Measurements from ENCODE around the gene PHIP.
"Not testable (repeated sequence)": the region's sequence is repeated elsewhere in the genome, so short reads cannot be mapped to it uniquely, and the experiment has no call there.

The PHIP gene

GRCh38 chr6:78942446-78942845, 135.6 kb downstream of the PHIP start:
- DNase-seq (ENCODE audit: low read depth in 2 of 3, low spot score in 1 of 3): no peak

GRCh38 chr6:78936515-78936914, 141.5 kb downstream of the PHIP start:
- no peak for DNase-seq (ENCODE audit: low read depth in 2 of 3, low spot score in 1 of 3)

- DNase-seq (ENCODE audit: low read depth in 2 of 3, low spot score in 1 of 3): no peak
These were observed 142.5 kb downstream of the PHIP start for GRCh38 chr6:78935553-78935952.

- DNase-seq (ENCODE audit: low read depth in 2 of 3, low spot score in 1 of 3): no peak
These were observed 152.7 kb downstream of the PHIP start for GRCh38 chr6:78925317-78925716.

GRCh38 chr6:78921168-78921567, 156.9 kb downstream of the PHIP start:
- not testable (repeated sequence) for DNase-seq (ENCODE audit: low read depth in 2 of 3, low spot score in 1 of 3)

- DNase-seq (ENCODE audit: low read depth in 2 of 3, low spot score in 1 of 3): no peak
These were observed 160.3 kb downstream of the PHIP start for GRCh38 chr6:78917788-78918187.

- no peak for DNase-seq (ENCODE audit: low read depth in 2 of 3, low spot score in 1 of 3)
These were observed 161.6 kb downstream of the PHIP start for GRCh38 chr6:78916411-78916810.

- DNase-seq (ENCODE audit: low read depth in 2 of 3, low spot score in 1 of 3): no peak
These were observed 166.7 kb downstream of the PHIP start for GRCh38 chr6:78911218-78911940.

- peak in 2 of 3 donors; percentile 7 to 15 for DNase-seq (ENCODE audit: low read depth in 2 of 3, low spot score in 1 of 3)
These were observed 167.4 kb downstream of the PHIP start for GRCh38 chr6:78910591-78911171.

- no peak for DNase-seq (ENCODE audit: low read depth in 2 of 3, low spot score in 1 of 3)
These were observed 168.0 kb downstream of the PHIP start for GRCh38 chr6:78910010-78910409.

- DNase-seq (ENCODE audit: low read depth in 2 of 3, low spot score in 1 of 3): no peak
These were observed 168.7 kb downstream of the PHIP start for GRCh38 chr6:78909391-78909790.

- no peak for DNase-seq (ENCODE audit: low read depth in 2 of 3, low spot score in 1 of 3)
These were observed 169.4 kb downstream of the PHIP start for GRCh38 chr6:78908621-78909020.

- DNase-seq (ENCODE audit: low read depth in 2 of 3, low spot score in 1 of 3): no peak
These were observed 181.8 kb downstream of the PHIP start for GRCh38 chr6:78896227-78896626.

- DNase-seq (ENCODE audit: low read depth in 2 of 3, low spot score in 1 of 3): not testable (repeated sequence)
These were observed 188.2 kb downstream of the PHIP start for GRCh38 chr6:78889901-78890300.

Data from stimulated activated CD4-positive, alpha-beta T cell treated with anti-CD3 and anti-CD28 coated beads, Interleukin-12 subunit alpha, Interleukin-12 subunit beta, amount 100 ng/mL, for 48 hours (primary cell).